Coronary artery (tissue), 2 donors: ENCODE data around the gene TMTC1.

Source experiments
- DNase-seq: peaks from one replicate; pipeline ENCODE4 v3.0.0-alpha.2; 2017; ENCODE audit warnings: low spot score
- H3K27ac ChIP-seq, 2 donors: fragments of 200-600 bp; sonication (generic); one replicate each; pipeline ENCODE4 v1.5.1; 2016 to 2019
- H3K4me3 ChIP-seq: fragments of 200-600 bp; sonication (generic); 2 replicates; pipeline ENCODE4 v1.5.1; 2016; ENCODE audit warnings: mild to moderate bottlenecking, moderate library complexity
- TF ChIP-seq, protein P1 (sequence below): fragments of 200-600 bp; sonication (generic); IDR thresholded peaks from one replicate; pipeline ENCODE4 v1.5.1; 2019; ENCODE audit warnings: antibody characterized with exemption

Gene TMTC1

DNA sequence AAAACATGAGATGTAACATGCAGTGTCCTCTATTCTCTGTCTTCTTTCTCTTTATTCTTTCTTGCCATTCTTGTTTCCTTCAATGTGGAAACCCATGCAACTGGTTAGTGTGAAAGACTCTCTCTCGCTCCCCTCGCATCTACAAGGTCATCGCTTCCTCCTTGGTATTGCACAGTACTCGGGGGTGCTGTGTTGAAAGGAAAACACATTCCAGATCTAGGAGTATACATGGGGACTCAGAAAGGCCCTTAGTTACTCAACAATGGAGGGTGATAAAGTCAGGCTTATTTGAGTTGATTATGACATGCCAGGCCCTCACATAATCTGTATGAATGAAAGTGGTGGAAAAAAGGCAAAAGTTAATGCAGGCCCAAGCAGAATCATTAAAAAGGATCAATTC is 210.8 kb downstream of the TMTC1 start:
- H3K4me3 ChIP-seq: no peak overlapping the region
- no peak for DNase-seq
- TF ChIP-seq, protein P1, sequence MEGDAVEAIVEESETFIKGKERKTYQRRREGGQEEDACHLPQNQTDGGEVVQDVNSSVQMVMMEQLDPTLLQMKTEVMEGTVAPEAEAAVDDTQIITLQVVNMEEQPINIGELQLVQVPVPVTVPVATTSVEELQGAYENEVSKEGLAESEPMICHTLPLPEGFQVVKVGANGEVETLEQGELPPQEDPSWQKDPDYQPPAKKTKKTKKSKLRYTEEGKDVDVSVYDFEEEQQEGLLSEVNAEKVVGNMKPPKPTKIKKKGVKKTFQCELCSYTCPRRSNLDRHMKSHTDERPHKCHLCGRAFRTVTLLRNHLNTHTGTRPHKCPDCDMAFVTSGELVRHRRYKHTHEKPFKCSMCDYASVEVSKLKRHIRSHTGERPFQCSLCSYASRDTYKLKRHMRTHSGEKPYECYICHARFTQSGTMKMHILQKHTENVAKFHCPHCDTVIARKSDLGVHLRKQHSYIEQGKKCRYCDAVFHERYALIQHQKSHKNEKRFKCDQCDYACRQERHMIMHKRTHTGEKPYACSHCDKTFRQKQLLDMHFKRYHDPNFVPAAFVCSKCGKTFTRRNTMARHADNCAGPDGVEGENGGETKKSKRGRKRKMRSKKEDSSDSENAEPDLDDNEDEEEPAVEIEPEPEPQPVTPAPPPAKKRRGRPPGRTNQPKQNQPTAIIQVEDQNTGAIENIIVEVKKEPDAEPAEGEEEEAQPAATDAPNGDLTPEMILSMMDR: no peak
- no peak overlapping the region for H3K27ac ChIP-seq

DNA sequence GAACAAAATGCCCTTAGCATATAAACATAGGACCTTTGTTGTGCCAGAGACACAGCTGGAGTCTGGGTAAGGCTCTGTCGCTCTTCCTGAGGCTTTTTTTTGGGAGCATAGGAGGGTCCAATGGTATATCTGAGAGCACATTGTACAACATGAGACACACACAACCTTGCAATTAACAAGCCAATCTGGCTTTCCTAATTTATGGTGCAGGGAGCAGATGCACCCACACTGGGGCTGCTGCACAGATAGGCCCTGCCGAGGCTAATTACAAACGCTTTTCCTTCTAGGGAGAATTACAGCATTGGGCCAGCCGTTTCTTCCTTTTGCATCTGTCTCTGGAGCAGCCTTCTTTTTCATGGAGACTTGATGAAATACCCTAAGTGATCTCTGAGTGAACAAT is 211.3 kb downstream of the TMTC1 start:
- TF ChIP-seq, protein P1: no peak
- Histone ChIP-seq H3K4me3 (no peak overlapping the region), H3K27ac (no peak overlapping the region)
- no peak for DNase-seq

DNA sequence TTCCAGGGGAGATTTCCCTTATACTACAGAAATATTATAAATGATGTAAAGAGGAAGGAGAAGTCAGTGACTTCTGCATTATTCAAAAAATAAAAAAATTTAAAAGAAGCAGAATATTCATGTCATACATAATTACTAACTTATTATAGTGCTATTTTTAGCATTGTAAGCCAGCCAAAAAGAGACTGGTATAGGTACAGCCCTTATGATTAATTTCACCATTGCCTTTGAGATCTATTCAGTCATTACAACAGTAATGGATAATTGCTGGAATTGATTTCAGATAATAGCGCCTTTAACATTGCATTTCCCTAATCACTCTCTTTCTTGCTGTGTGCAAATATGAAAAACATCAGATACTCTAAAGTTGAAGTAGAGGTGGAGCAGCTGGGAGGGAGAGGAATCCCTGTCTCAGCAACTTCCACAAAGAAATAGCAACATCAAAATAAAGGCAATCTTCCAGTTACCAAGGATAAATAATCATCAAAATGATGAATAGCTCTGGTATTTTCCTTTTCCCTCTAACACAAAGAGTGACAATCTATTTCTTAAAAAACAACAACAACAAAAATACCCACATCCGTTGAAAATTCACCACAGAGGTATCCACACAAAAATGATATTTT is 214.5 kb downstream of the TMTC1 start:
- peak overlapping the region in 1 of 2 donors; percentile 2 for H3K27ac ChIP-seq
- TF ChIP-seq, protein P1: no peak
- no peak overlapping the region for H3K4me3 ChIP-seq
- no peak for DNase-seq

DNA sequence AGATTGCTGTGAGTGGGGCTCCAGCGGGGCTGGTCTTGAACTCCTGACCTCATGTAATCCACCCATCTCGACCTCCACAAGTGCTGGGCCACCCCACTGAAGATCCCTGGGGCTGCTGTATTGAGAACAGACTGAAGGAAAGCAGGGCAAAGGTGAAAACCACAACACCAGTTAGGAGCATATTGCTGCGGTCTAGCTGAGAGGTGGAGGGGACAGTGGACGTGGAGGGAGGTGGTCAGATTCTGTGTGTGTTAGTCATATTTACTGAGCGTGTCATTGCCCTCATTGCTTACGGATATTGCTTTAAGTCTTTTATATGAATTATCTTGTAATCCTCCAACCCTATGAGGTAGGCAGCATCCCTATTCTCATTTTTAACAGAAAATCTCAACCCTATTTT is 217.3 kb downstream of the TMTC1 start:
- Histone ChIP-seq H3K4me3 (no peak overlapping the region), H3K27ac (peak overlapping the region in 1 of 2 donors; percentile 1)
- TF ChIP-seq, protein P1: no peak
- no peak for DNase-seq

DNA sequence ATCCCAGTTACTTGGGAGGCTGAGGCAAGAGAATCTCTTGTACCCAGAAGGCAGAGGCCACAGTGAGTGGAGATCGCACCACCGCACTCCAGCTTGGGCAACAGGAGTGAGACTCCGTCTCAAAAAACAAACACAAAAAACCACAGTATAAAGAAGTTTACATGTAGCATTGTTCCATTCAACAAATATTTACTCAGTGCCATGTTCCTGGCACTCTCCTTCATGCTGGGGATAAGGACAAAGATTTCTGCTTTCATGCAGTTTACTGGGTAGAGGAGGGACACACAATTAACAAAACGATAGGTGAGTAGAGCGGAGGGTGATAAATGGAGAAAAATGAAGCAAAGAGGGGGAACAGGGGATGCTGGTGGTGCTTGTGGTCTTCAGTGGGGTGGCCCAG is 218.0 kb downstream of the TMTC1 start:
- H3K27ac ChIP-seq: peak overlapping the region in 1 of 2 donors; percentile 1

DNA sequence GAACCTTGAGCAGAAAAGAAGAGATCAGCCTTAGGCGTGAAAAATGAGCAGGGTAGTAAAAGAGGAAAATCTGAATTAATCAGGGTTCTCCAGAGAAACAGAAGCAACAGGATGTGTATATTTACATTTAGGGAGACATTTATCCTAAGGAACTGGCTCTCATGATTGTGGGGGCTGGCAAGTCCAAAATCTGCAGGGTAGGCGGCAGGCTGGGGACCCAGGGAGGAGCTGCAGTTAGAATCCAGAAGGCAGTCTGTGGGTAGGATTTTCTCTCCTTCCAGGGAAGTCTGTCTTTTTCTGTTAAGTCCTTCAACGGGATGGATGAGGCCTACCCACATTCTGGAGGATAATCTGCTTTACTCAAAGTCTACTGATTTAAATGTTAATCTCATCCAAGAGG is 218.8 kb downstream of the TMTC1 start:
- H3K4me3 ChIP-seq: no peak overlapping the region
- no peak overlapping the region for H3K27ac ChIP-seq
- TF ChIP-seq, protein P1: no peak
- DNase-seq: no peak

More for the DNA sequence above, 218.0 kb downstream of the TMTC1 start:
- TF ChIP-seq, protein P1: no peak
- H3K4me3 ChIP-seq: no peak overlapping the region
- DNase-seq: no peak

DNA sequence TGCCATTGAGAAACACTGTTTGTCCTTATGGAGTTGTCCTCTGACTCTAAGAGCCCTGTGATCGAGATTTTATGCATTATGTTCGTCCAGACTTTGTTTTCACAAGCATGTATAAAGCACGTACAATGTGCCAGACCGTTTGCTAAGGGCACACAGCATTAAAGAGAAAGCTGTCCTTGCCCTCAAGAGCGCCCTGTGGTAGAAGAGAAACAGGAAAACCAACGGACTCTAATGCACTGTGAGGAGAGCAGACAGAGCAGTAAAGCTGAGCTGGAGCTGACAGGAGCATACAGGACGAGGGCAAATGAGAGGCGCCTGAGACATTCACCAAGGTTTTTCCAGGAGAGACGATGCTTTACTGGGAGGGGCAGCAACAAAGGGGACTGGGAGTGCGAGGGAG is 220.1 kb downstream of the TMTC1 start:
- Histone ChIP-seq H3K27ac (peak overlapping the region in 1 of 2 donors; percentile 89), H3K4me3 (peak overlapping the region; percentile 4)
- DNase-seq: no peak
- TF ChIP-seq, protein P1: no peak
